ENCODE results near the gene VAV2. TPM values are rescaled to one million over a fixed set of nuclear protein-coding genes. Genes with fewer than 3 reads are reported as not detected.

Gene VAV2
- total and polyA plus RNA-seq, 4 donors: 13.0 to 28.2 (median 16.3) TPM

- no peak overlapping the region for H3K4me3 ChIP-seq
- peak in 1 of 3 donors; percentile 20 for DNase-seq
- ATAC-seq (ENCODE audit: insufficient read depth, low FRiP score): no peak
- H3K27ac ChIP-seq (ENCODE audit: low read depth in 1 of 2, low read length in 1 of 2): peak overlapping the region in 1 of 2 donors; percentile 91
- TF ChIP-seq, protein P1, sequence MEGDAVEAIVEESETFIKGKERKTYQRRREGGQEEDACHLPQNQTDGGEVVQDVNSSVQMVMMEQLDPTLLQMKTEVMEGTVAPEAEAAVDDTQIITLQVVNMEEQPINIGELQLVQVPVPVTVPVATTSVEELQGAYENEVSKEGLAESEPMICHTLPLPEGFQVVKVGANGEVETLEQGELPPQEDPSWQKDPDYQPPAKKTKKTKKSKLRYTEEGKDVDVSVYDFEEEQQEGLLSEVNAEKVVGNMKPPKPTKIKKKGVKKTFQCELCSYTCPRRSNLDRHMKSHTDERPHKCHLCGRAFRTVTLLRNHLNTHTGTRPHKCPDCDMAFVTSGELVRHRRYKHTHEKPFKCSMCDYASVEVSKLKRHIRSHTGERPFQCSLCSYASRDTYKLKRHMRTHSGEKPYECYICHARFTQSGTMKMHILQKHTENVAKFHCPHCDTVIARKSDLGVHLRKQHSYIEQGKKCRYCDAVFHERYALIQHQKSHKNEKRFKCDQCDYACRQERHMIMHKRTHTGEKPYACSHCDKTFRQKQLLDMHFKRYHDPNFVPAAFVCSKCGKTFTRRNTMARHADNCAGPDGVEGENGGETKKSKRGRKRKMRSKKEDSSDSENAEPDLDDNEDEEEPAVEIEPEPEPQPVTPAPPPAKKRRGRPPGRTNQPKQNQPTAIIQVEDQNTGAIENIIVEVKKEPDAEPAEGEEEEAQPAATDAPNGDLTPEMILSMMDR (IDR thresholded peaks at IDR 0.05; ENCODE audit: control extremely low read depth, extremely low read depth): no peak
- no peaks in the 10 kb centered on the region for H3K27me3 ChIP-seq (ENCODE audit: control insufficient read depth in 3 of 3, insufficient read depth in 3 of 3, low read length in 2 of 3)
- no peaks in the 10 kb centered on the region for H3K9me3 ChIP-seq (ENCODE audit: control insufficient read depth in 4 of 4, insufficient read depth in 3 of 4, low read length in 3 of 4)
- H3K36me3 ChIP-seq (ENCODE audit: control insufficient read depth in 4 of 4, insufficient read depth in 4 of 4, low read length in 4 of 4): no peaks in the 10 kb centered on the region
- no peak overlapping the region for H3K9ac ChIP-seq (ENCODE audit: insufficient read depth in 1 of 2, low read length in 2 of 2)
- H3K4me1 ChIP-seq (ENCODE audit: control insufficient read depth in 5 of 5, insufficient read depth in 5 of 5, low read length in 5 of 5): peaks cover 0 to 40% (median 19%) of the 10 kb centered on the region in 5 donors
- 97 to 98% methylated on average over 5 of the region's 5 CpGs for WGBS, 2 donors
Measured at GRCh38 chr9:133843250-133843649, 148.9 kb downstream of the VAV2 start.

DNA sequence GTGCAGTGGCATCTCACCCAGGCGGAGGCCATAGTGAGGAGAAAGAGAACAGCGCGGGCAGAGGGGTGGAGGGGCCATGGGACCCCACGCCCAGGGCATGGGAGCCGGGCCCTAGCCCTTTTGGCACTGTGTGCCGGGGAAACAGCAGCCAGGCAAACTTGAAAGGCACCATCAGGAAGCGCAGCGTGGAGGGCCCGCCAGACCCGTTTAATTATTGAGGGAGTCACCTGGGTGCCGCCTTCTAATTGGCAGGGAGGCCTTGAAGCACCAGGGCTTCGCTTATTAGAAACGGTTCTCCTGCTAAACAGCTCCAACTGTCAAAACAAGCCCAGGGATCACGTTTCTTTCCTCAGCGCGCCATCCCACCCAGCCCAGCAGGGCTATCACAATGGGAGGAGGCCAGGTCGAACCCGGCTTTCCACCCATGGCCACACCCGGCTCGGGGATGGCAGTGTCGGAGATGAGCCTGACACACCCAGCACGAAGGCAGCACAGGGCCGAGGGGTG is 149.3 kb downstream of the VAV2 start:
- WGBS, 2 donors: 91 to 94% methylated on average over 23 of the region's 23 CpGs
- H3K4me1 ChIP-seq (ENCODE audit: control insufficient read depth in 5 of 5, insufficient read depth in 5 of 5, low read length in 5 of 5): peaks cover 0 to 40% (median 19%) of the 10 kb centered on the region in 5 donors
- no peak overlapping the region for H3K4me3 ChIP-seq
- no peak for ATAC-seq (ENCODE audit: insufficient read depth, low FRiP score)
- TF ChIP-seq, protein P1 (IDR thresholded peaks at IDR 0.05; ENCODE audit: control extremely low read depth, extremely low read depth): no peak
- H3K9ac ChIP-seq (ENCODE audit: insufficient read depth in 1 of 2, low read length in 2 of 2): no peak overlapping the region
- no peaks in the 10 kb centered on the region for H3K36me3 ChIP-seq (ENCODE audit: control insufficient read depth in 4 of 4, insufficient read depth in 4 of 4, low read length in 4 of 4)
- no peak overlapping the region for H3K27ac ChIP-seq (ENCODE audit: low read depth in 1 of 2, low read length in 1 of 2)
- H3K9me3 ChIP-seq (ENCODE audit: control insufficient read depth in 4 of 4, insufficient read depth in 3 of 4, low read length in 3 of 4): no peaks in the 10 kb centered on the region
- DNase-seq: no peak
- H3K27me3 ChIP-seq (ENCODE audit: control insufficient read depth in 3 of 3, insufficient read depth in 3 of 3, low read length in 2 of 3): no peaks in the 10 kb centered on the region

DNA sequence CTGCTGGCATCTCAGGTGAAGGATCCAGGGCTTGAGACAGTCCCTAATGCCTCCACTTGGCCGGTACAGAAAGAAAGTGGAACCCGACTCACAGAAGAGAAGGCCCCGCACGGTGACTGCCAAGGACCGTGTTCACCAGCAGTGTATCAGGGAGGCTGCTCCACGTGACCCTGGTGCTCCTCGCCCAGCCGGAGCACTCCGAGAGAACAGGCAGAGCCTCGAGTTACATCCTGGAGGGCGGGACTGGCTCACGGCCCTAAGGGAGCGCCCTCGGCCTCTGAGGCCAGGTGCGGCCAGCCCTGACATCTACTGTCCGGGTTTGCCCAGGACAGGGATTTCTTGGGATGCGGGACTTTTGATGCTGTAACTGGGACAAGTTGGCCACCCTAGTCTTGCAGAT is 149.9 kb downstream of the VAV2 start:
- Histone ChIP-seq H3K36me3 (ENCODE audit: control insufficient read depth in 4 of 4, insufficient read depth in 4 of 4, low read length in 4 of 4) (no peaks in the 10 kb centered on the region), H3K27me3 (ENCODE audit: control insufficient read depth in 3 of 3, insufficient read depth in 3 of 3, low read length in 2 of 3) (no peaks in the 10 kb centered on the region), H3K4me1 (ENCODE audit: control insufficient read depth in 5 of 5, insufficient read depth in 5 of 5, low read length in 5 of 5) (peaks cover 0 to 40% (median 19%) of the 10 kb centered on the region in 5 donors), H3K9ac (ENCODE audit: insufficient read depth in 1 of 2, low read length in 2 of 2) (no peak overlapping the region), H3K4me3 (no peak overlapping the region), H3K27ac (ENCODE audit: low read depth in 1 of 2, low read length in 1 of 2) (no peak overlapping the region), H3K9me3 (ENCODE audit: control insufficient read depth in 4 of 4, insufficient read depth in 3 of 4, low read length in 3 of 4) (no peaks in the 10 kb centered on the region)
- ATAC-seq (ENCODE audit: insufficient read depth, low FRiP score): no peak
- TF ChIP-seq, protein P1 (IDR thresholded peaks at IDR 0.05; ENCODE audit: control extremely low read depth, extremely low read depth): no peak
- WGBS, 2 donors: 82 to 89% methylated on average over 17 of the region's 17 CpGs
- DNase-seq: no peak
